ENCODE results near the gene BABAM2. TPM values are rescaled to one million over a fixed set of nuclear protein-coding genes. Genes with fewer than 3 reads are reported as not detected.
A peak's percentile ranks its signal among the peaks of the same experiment; 100 is the strongest.

The BABAM2 gene
- total RNA-seq, 1 experiment from 2014 or later: 43.5 TPM

DNA sequence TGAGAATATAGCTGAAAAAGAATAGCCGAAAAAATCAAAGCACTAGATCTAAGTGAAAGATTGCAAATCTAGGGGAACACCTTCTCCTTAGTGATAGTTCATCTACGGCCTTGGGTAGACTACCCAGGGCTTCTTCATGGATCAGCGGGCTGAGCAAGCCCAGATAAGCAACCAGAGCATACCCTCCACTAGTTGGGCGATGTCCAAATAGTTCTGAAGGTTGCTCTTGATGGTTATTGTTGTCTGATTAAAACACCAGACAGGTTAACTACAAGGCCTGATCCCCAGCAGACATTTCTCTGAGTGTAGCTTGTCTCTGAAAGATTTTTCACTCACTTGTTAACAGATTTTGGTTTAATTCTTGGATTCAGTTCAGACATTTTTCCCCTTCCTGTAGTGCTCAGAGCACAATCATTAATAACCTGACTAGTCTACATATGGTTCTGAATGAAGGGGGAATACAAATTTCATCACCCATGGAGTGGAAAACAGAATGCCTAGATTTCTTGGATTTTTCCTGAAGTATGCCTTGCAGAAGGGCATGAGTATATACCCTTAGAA, 99.6 kb downstream of the BABAM2 start:
- Mint-ChIP-seq H3K4me3 (ENCODE audit: low read depth, unreplicated experiment) (no peak overlapping the region), H3K36me3 (ENCODE audit: insufficient read depth, unreplicated experiment) (no peaks in the 10 kb centered on the region), H3K27me3 (ENCODE audit: unreplicated experiment) (no peaks in the 10 kb centered on the region), H3K9me3 (ENCODE audit: low read depth, unreplicated experiment) (no peaks in the 10 kb centered on the region), H3K4me1 (ENCODE audit: low read depth, unreplicated experiment) (peaks cover 39% of the 10 kb centered on the region), H3K27ac (ENCODE audit: unreplicated experiment) (no peak overlapping the region)
- no peak for DNase-seq
- intact Hi-C loops (cut with micrococcal nuclease; ENCODE audit: unreplicated experiment): no loop called here
- no TSS peak for BruUV-seq (replicated peaks)
- CTCF ChIA-PET: no interaction called here
- no peak for TF ChIP-seq CTCF (IDR thresholded peaks at IDR 0.05; ENCODE audit: unreplicated experiment)

DNA sequence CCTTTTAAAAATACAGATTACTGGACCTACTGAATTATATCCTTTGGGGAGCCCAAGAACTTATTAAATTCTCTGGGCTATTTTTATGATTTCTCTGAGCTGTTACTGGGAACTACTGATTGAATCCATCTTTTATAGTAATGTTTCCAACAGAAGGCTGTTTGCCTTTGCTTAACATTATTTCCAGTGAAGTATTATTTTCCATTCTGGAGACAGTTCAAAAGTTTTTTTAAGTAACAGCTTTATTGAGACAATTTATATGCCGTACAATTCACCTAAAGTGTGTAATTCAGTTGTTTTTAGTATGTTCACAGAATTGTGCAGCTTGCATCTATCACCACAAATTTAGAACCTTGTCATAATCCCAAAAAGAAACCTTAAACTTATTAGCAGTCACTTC, 100.6 kb downstream of the BABAM2 start:
- Mint-ChIP-seq H3K36me3 (ENCODE audit: insufficient read depth, unreplicated experiment) (no peaks in the 10 kb centered on the region), H3K27me3 (ENCODE audit: unreplicated experiment) (no peaks in the 10 kb centered on the region), H3K9me3 (ENCODE audit: low read depth, unreplicated experiment) (no peaks in the 10 kb centered on the region), H3K27ac (ENCODE audit: unreplicated experiment) (no peak overlapping the region), H3K4me3 (ENCODE audit: low read depth, unreplicated experiment) (no peak overlapping the region), H3K4me1 (ENCODE audit: low read depth, unreplicated experiment) (peaks cover 39% of the 10 kb centered on the region)
- intact Hi-C loops (cut with micrococcal nuclease; ENCODE audit: unreplicated experiment): no loop called here
- BruUV-seq (replicated peaks): no TSS peak
- CTCF ChIA-PET: no interaction called here
- no peak for TF ChIP-seq CTCF (IDR thresholded peaks at IDR 0.05; ENCODE audit: unreplicated experiment)
- DNase-seq: no peak

- intact Hi-C loops (cut with micrococcal nuclease; ENCODE audit: unreplicated experiment): no loop called here
- Mint-ChIP-seq H3K27ac (ENCODE audit: unreplicated experiment) (peak overlapping the region; percentile 6), H3K36me3 (ENCODE audit: insufficient read depth, unreplicated experiment) (no peaks in the 10 kb centered on the region), H3K4me1 (ENCODE audit: low read depth, unreplicated experiment) (peaks cover 39% of the 10 kb centered on the region), H3K4me3 (ENCODE audit: low read depth, unreplicated experiment) (no peak overlapping the region), H3K27me3 (ENCODE audit: unreplicated experiment) (no peaks in the 10 kb centered on the region), H3K9me3 (ENCODE audit: low read depth, unreplicated experiment) (no peaks in the 10 kb centered on the region)
- peak; percentile 11 for DNase-seq
- CTCF ChIA-PET: interaction anchor here (0.5 to 0.6 kb wide), 2 partner anchors 21 to 388 kb away, joined by 3 read pairs; no protein-coding TSS in a partner anchor
- no TSS peak for BruUV-seq (replicated peaks)
- no peak for TF ChIP-seq CTCF (IDR thresholded peaks at IDR 0.05; ENCODE audit: unreplicated experiment)
These were observed 102.4 kb downstream of the BABAM2 start for GRCh38 chr2:27992787-27993401.

- peak overlapping the region; percentile 6 for H3K27ac Mint-ChIP-seq (ENCODE audit: unreplicated experiment)
- H3K27me3 Mint-ChIP-seq (ENCODE audit: unreplicated experiment): no peaks in the 10 kb centered on the region
- CTCF ChIA-PET: interaction anchor here (0.6 kb wide), 1 partner anchor 388 kb away, joined by 3 read pairs; no protein-coding TSS in a partner anchor
- no peaks in the 10 kb centered on the region for H3K9me3 Mint-ChIP-seq (ENCODE audit: low read depth, unreplicated experiment)
- no peak for DNase-seq
- H3K36me3 Mint-ChIP-seq (ENCODE audit: insufficient read depth, unreplicated experiment): no peaks in the 10 kb centered on the region
- intact Hi-C loops (cut with micrococcal nuclease; ENCODE audit: unreplicated experiment): no loop called here
- H3K4me1 Mint-ChIP-seq (ENCODE audit: low read depth, unreplicated experiment): peaks cover 39% of the 10 kb centered on the region
- no TSS peak for BruUV-seq (replicated peaks)
- no peak overlapping the region for H3K4me3 Mint-ChIP-seq (ENCODE audit: low read depth, unreplicated experiment)
- no peak for TF ChIP-seq CTCF (IDR thresholded peaks at IDR 0.05; ENCODE audit: unreplicated experiment)
These were observed 102.9 kb downstream of the BABAM2 start for GRCh38 chr2:27993402-27993787.
